Measurements from ENCODE around the gene NECAB2.

Gene NECAB2

GRCh38 chr16:83992624-83993023 is 24.6 kb downstream of the NECAB2 start:
- no peak for DNase-seq (ENCODE audit: low spot score)

GRCh38 chr16:83994087-83994486 is 26.0 kb downstream of the NECAB2 start:
- no peak for DNase-seq (ENCODE audit: low spot score)

GRCh38 chr16:83994703-83995102 is 26.7 kb downstream of the NECAB2 start:
- DNase-seq (ENCODE audit: low spot score): no peak

DNA sequence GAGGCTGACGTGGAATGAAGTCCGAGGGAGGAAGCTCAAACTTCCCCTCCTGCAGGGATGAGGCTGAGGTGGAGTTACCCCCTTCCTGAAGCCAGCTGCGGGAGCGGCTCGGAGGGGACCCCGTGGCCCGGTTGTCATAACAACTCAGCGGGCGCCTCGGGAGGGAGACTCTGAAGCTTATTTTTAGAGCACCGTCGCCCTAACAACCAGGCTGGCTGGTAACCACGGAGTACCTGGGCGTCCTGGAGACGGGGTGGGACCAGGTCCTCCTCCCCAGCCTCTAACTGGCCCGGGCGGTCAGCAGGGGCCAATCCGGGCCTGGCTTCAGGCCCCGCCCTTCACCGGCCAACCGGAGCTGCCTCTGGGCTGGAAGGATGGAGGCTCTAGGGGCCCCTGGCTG is 27.7 kb downstream of the NECAB2 start:
- no peak for DNase-seq (ENCODE audit: low spot score)

DNA sequence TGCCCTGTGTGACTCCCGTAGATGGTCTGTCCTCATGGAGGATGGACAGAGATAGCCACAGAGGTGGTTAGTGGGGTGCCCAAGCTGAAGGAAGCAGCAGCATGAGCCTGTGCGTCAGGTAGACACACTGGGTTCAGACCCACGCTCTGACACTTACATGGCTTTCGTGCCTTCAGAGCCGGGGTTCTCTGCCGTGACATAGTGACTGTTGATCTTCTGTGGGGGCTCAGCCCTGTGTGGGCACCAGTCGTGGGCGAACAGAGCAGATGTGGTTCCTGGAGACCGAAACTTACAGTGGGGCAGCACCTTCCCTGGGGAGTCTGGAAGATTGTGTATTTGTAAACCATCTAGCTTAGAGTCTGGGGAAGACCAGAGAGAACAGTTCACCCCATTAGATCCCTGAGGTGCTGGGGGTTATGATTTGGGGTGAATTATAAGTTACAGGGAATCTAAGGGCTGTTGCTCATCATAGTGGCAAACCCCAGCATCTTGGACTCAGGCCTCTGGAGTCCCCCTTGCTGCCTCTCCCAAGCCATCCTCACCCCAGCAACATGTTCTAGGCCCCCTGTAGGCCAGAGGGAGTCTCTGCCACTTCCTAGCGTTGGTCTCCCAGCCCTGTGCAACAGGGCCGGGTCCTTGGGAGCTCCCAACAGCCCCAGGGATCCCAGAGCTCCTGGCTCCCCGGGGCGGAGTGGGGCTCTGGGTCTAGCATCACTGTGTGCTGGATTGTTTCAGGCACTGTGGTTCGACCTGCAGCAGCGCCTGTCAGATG is 28.6 kb downstream of the NECAB2 start:
- no peak for DNase-seq (ENCODE audit: low spot score)

DNA sequence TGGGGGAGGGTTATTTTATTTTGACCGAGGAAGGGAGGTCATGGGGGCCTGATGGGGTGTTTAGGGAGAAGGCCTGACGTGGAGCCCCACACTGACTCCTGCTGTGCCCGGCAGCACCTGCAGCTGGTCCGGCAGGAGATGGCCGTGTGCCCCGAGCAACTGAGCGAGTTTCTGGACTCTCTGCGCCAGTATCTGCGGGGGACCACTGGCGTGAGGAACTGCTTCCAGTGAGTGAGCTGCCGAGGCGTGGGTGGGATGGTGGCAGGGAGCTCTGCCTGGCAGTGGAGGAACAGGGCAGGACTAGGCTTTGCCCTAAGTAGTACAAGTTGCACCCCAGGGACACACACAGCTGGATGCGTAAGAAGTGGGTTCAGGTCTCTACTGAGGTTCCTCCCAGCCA is 30.0 kb downstream of the NECAB2 start:
- DNase-seq (ENCODE audit: low spot score): no peak

GRCh38 chr16:84000989-84001642 is 33.1 kb downstream of the NECAB2 start:
- DNase-seq (ENCODE audit: low spot score): no peak

- no peak for DNase-seq (ENCODE audit: low spot score)
Observed at GRCh38 chr16:84001726-84002125, 33.7 kb downstream of the NECAB2 start.

GRCh38 chr16:84003038-84003437 is 35.0 kb downstream of the NECAB2 start:
- no peak for DNase-seq (ENCODE audit: low spot score)

DNA sequence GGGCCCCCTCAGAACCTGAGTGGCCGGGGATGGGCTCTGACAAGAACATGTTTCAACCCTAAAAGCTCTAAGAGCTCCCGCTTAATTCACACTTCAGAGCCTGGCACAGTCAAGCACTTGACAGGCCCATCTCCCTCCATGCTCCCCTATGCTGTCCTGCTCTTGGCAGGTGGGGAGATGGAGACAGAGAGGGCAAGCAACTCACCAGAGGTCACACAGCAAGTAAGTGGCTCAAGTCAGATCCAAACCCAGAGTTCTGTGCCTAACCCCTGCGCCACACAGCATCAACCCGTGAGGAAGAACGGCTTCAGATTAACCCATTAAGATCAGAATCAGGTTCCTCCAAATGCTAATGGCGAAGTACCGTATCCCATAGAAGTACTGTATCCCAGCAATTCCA is 36.4 kb downstream of the NECAB2 start:
- DNase-seq (ENCODE audit: low spot score): no peak

DNA sequence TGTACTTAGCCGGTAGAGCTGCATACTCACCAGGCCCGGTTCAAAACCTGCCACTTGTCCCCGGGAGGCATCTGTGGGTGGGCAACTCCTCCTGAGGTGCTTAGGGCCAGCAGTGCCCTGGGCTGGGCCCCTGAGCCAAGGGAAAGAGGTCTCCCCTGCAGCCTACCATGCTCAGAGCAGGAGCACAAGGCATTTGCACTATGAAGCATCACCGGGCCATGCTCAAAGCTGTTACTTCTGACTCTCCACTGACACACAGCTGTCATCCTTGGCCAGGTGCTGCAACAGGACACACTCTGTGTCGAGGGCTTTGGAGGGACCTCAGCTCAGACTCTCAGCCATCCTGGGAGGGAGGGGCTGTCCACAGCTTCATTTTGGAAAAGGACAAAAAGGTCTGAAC is 37.3 kb downstream of the NECAB2 start:
- no peak for DNase-seq (ENCODE audit: low spot score)

DNA sequence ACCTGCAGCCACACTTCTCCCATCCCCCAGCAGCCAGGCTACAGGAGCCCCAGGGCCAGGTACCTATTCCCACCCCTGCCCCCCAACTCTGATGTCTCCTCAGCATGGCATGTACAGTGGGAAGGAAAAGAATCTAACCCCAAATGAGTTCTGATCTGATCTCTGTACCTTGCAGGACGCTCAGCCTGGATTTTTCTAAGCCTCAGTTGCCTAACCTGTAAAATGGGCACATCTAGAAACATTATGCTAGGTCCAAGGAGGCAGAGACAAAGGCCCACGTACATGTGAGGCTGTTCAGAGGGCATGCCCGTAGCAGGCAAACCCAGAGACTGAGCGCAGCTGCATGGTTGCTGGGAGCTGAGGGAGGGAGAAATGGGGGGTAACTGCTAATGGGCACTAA is 39.5 kb downstream of the NECAB2 start:
- DNase-seq (ENCODE audit: low spot score): no peak

- DNase-seq (ENCODE audit: low spot score): no peak
Observed at GRCh38 chr16:84007965-84008364, 39.9 kb downstream of the NECAB2 start.

GRCh38 chr16:84009282-84009681 is 41.2 kb downstream of the NECAB2 start:
- DNase-seq (ENCODE audit: low spot score): no peak

GRCh38 chr16:84013787-84014569 is 45.9 kb downstream of the NECAB2 start:
- DNase-seq (ENCODE audit: low spot score): peak; percentile 23

DNA sequence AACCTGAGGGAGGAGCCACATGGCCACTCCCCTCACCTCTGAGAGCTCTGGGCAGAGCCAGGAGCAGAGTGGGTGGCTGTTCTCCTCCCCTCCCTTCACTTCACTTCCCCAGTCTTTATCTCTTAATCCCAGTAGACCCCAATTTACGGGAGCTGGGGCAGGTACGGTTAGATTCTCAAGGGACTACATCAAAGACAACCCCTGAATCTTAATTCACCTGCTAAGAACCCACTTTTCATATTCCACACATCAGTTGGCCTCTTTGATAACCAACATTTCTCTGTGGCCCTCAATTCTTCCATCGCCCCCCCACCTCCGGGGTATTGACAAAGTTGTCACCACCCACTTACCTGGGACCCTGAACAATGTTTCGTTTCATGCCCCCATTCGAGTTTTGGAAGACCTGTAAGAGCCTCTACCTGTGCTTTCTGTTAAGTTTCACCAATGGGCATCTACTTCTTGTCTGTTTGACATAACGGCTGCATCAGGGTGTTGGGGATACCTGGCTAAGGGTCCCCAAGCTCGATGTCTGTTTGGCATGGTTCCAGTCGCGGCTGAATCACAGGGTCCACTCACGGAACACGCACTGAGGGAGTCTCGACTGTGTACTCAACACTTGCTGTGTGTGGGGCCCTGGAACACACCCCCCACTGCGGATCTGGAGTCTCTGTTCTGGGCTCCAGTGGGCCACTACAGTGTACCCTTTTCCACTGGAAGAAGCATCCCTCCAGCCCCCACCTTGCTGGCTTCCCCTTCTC is 46.7 kb downstream of the NECAB2 start:
- no peak for DNase-seq (ENCODE audit: low spot score)

DNA sequence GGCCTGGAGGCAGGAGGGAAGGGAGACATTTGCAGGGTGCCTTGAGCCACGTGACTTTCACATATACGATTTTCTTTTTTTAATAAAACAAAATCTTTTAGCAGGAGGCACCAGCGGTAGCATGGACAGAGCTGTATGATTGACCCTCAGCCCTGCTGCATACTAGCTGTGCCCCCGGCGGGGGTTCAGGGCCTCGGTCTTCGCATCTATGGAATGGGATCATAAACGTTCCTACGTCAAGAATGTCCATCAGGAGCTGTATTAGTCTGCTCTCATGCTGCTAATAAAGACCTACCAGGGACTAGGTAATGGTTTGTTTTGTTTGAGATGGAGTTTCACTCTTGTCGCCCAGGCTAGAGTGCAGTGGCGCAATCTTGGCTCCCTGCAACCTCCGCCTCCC is 47.4 kb downstream of the NECAB2 start:
- no peak for DNase-seq (ENCODE audit: low spot score)

DNA sequence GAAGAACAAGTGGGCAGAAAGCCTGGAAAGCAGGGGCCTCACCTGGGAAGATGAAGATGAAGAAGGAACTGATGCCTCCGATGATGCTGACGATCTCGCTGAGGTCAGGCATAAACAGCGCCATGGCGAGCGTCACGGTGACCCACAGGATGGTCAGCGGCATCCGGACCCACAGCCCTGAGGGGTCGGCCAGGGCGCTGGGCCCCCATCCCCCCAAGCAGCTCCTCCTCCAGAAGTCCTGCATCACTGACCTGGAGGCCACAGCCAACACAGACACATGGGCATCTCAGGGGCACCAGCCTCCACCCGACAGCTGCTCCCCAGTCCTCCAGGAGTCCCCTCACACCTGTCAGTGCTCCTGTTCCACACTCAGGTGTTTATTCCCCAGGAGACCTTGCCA is 48.4 kb downstream of the NECAB2 start:
- no peak for DNase-seq (ENCODE audit: low spot score)

- no peak for DNase-seq (ENCODE audit: low spot score)
Observed at GRCh38 chr16:84018710-84019109, 50.7 kb downstream of the NECAB2 start.

- DNase-seq (ENCODE audit: low spot score): no peak
Observed at GRCh38 chr16:84020353-84020752, 52.3 kb downstream of the NECAB2 start.

GRCh38 chr16:84021488-84021887 is 53.4 kb downstream of the NECAB2 start:
- no peak for DNase-seq (ENCODE audit: low spot score)

DNA sequence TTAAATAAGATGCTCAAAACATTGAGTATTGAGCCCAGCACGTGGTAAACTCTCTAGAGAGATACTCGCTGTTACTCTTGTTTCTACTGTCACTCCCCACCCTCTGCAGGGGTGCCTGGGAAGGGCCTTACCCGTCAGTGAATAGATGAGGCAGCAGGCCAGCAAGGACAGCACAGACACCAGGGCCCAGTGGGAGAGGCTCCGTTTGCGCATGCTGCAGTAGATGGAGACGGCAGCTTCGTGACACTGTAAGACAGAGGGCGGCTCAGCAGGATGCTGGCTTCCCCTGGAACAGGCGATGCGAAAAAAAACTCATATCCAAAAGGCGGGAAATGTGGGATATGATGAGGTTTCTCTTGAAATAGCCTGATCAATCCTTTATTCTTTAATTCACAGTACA is 54.6 kb downstream of the NECAB2 start:
- DNase-seq (ENCODE audit: low spot score): no peak

Data from CD4-positive, alpha-beta T cell treated with Interleukin-15 for 4 hours (primary cell).